RWPE2 (cell line): ENCODE measurements around the gene KCNIP1.

Experiments used
- ATAC-seq: fragments of 200-7000 bp; cut with Tn5 transposase; 3 replicates; pipeline ENCODE4 v1.9.1; 2021; ENCODE audit warnings: low read depth
- DNase-seq: peaks from one replicate; pipeline ENCODE4 v3.0.0-alpha.2; 2020; ENCODE audit warnings: low spot score
- H3K27ac ChIP-seq: fragments of 450-650 bp; 2 replicates; pipeline ENCODE4 v1.5.1; 2017; ENCODE audit warnings: mild to moderate bottlenecking; ENCODE audit not compliant: poor library complexity, severe bottlenecking
- H3K27me3 ChIP-seq: fragments of 250-450 bp; sonication (Bioruptor Pico); 2 replicates; pipeline ENCODE4 v1.5.1; 2021; ENCODE audit warnings: mild to moderate bottlenecking, moderate library complexity; ENCODE audit not compliant: insufficient read depth, poor library complexity, severe bottlenecking
- H3K36me3 ChIP-seq: fragments of 250-450 bp; sonication (Bioruptor Pico); 2 replicates; pipeline ENCODE4 v1.5.1; 2020; ENCODE audit warnings: low read depth, mild to moderate bottlenecking, moderate library complexity
- H3K4me1 ChIP-seq: fragments of 250-450 bp; sonication (Bioruptor Pico); 2 replicates; pipeline ENCODE4 v1.5.1; 2021; ENCODE audit warnings: mild to moderate bottlenecking, moderate library complexity; ENCODE audit not compliant: insufficient read depth, poor library complexity, severe bottlenecking
- H3K4me3 ChIP-seq: fragments of 250-450 bp; sonication (Bioruptor Pico); 2 replicates; pipeline ENCODE4 v1.5.1; 2021; ENCODE audit warnings: mild to moderate bottlenecking, moderate library complexity; ENCODE audit not compliant: severe bottlenecking
- H3K9me3 ChIP-seq: fragments of 250-450 bp; sonication (Bioruptor Pico); 2 replicates; pipeline ENCODE4 v1.5.1; 2021; ENCODE audit warnings: mild to moderate bottlenecking, moderate library complexity; ENCODE audit not compliant: severe bottlenecking
- TF ChIP-seq, protein P1 (sequence below): fragments of 450-650 bp; IDR thresholded peaks from one replicate; pipeline ENCODE4 v1.5.1; 2017; ENCODE audit warnings: mild to moderate bottlenecking, moderate library complexity; ENCODE audit not compliant: poor library complexity, severe bottlenecking

Gene KCNIP1

DNA sequence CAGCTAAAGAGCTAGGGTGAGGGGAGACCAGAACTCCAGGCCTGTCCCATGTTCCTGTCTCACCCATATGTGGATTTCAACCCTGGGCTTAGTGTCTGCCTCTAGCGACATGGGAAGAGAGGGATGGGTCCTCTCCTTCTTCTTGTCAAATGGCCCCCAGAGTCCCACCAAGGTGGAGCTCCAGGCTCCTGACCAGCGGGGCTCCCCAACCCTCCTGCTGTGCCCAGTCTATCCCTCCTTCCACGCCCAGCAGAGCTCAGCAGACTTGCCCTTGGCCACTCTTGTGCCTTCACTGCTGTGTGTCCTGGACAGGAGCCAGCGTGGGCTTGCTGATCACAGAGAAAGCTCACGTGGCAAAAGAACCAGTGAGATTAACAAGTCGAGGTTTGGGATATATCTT, 156.7 kb downstream of the KCNIP1 start:
- H3K27me3 ChIP-seq, result peaks cover 14% of the 10 kb centered on the region

GRCh38 chr5:170662966-170663365, 159.1 kb downstream of the KCNIP1 start:
- no peaks in the 10 kb centered on the region for H3K36me3 ChIP-seq
- no peak overlapping the region for H3K4me3 ChIP-seq
- H3K9me3 ChIP-seq, result no peaks in the 10 kb centered on the region
- H3K27ac ChIP-seq, result no peak overlapping the region
- H3K4me1 ChIP-seq, result no peaks in the 10 kb centered on the region
- DNase-seq (no peak), ATAC-seq (no peak)
- TF ChIP-seq, protein P1, sequence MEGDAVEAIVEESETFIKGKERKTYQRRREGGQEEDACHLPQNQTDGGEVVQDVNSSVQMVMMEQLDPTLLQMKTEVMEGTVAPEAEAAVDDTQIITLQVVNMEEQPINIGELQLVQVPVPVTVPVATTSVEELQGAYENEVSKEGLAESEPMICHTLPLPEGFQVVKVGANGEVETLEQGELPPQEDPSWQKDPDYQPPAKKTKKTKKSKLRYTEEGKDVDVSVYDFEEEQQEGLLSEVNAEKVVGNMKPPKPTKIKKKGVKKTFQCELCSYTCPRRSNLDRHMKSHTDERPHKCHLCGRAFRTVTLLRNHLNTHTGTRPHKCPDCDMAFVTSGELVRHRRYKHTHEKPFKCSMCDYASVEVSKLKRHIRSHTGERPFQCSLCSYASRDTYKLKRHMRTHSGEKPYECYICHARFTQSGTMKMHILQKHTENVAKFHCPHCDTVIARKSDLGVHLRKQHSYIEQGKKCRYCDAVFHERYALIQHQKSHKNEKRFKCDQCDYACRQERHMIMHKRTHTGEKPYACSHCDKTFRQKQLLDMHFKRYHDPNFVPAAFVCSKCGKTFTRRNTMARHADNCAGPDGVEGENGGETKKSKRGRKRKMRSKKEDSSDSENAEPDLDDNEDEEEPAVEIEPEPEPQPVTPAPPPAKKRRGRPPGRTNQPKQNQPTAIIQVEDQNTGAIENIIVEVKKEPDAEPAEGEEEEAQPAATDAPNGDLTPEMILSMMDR, result no peak
- peaks cover 24% of the 10 kb centered on the region for H3K27me3 ChIP-seq

More for the DNA sequence above, 156.7 kb downstream of the KCNIP1 start:
- H3K36me3 ChIP-seq, result no peaks in the 10 kb centered on the region
- no peaks in the 10 kb centered on the region for H3K4me1 ChIP-seq
- DNase-seq, result no peak
- TF ChIP-seq, protein P1, result no peak
- no peak for ATAC-seq
- no peak overlapping the region for H3K27ac ChIP-seq
- H3K9me3 ChIP-seq, result no peaks in the 10 kb centered on the region
- H3K4me3 ChIP-seq, result no peak overlapping the region

GRCh38 chr5:170678811-170679210, 175.0 kb downstream of the KCNIP1 start:
- H3K9me3 ChIP-seq, result no peaks in the 10 kb centered on the region
- no peak overlapping the region for H3K27ac ChIP-seq
- no peaks in the 10 kb centered on the region for H3K4me1 ChIP-seq
- no peak overlapping the region for H3K4me3 ChIP-seq
- no peak for DNase-seq
- ATAC-seq, result no peak
- TF ChIP-seq, protein P1, result no peak
- H3K36me3 ChIP-seq, result no peaks in the 10 kb centered on the region
- peaks cover 66% of the 10 kb centered on the region for H3K27me3 ChIP-seq

GRCh38 chr5:170681013-170681433, 177.2 kb downstream of the KCNIP1 start:
- no peak overlapping the region for H3K27ac ChIP-seq
- TF ChIP-seq, protein P1, result no peak
- no peaks in the 10 kb centered on the region for H3K36me3 ChIP-seq
- ATAC-seq, result peak; percentile 96
- DNase-seq, result no peak
- no peak overlapping the region for H3K4me3 ChIP-seq
- no peaks in the 10 kb centered on the region for H3K9me3 ChIP-seq
- peaks cover 74% of the 10 kb centered on the region for H3K27me3 ChIP-seq
- H3K4me1 ChIP-seq, result no peaks in the 10 kb centered on the region

GRCh38 chr5:170691657-170692056, 187.8 kb downstream of the KCNIP1 start:
- no peak overlapping the region for H3K4me3 ChIP-seq
- no peaks in the 10 kb centered on the region for H3K4me1 ChIP-seq
- H3K9me3 ChIP-seq, result no peaks in the 10 kb centered on the region
- ATAC-seq, result no peak
- TF ChIP-seq, protein P1, result no peak
- H3K27me3 ChIP-seq, result peaks cover 64% of the 10 kb centered on the region
- DNase-seq, result no peak
- H3K36me3 ChIP-seq, result no peaks in the 10 kb centered on the region
- no peak overlapping the region for H3K27ac ChIP-seq
